Gastroesophageal sphincter (tissue), 4 donors: ENCODE results near the gene SERPINB5. TPM values are rescaled to one million over a fixed set of nuclear protein-coding genes. Genes with fewer than 3 reads are reported as not detected.

Experiments
- ATAC-seq: fragments of 150-250 bp; one replicate; pipeline ENCODE4 v1.9.1; 2016; ENCODE audit warnings: mild to moderate bottlenecking, moderate library complexity
- H3K27ac ChIP-seq, 4 donors: fragments of 200-600 bp; sonication (generic) in 3 of 4; 1 replicate in 3 of 4; 2 replicates in 1 of 4; pipeline ENCODE4 v1.5.1; 2016 to 2019
- H3K27me3 ChIP-seq: fragments of 200-600 bp; sonication (generic); one replicate; pipeline ENCODE4 v1.5.1; 2019
- H3K36me3 ChIP-seq, 2 donors: fragments of 200-600 bp; sonication (generic); one replicate each; pipeline ENCODE4 v1.5.1; 2019; ENCODE audit warnings: control low read depth in 1 of 2
- H3K4me1 ChIP-seq, 3 donors: fragments of 200-600 bp; sonication (generic); 1 replicate in 2 of 3; 2 replicates in 1 of 3; pipeline ENCODE4 v1.5.1; 2016 to 2019; ENCODE audit warnings: control low read depth in 2 of 3
- H3K4me3 ChIP-seq, 2 donors: fragments of 200-600 bp; sonication (generic); one replicate each; pipeline ENCODE4 v1.5.1; 2019; ENCODE audit warnings: mild to moderate bottlenecking in 1 of 2, moderate library complexity in 1 of 2
- H3K9me3 ChIP-seq, 3 donors: fragments of 200-600 bp; sonication (generic); one replicate each; pipeline ENCODE4 v1.5.1; 2017 to 2019; ENCODE audit warnings: control low read depth in 2 of 3
- EP300 ChIP-seq: sonication (generic); formaldehyde crosslinking; IDR thresholded peaks from one replicate; pipeline ENCODE4 v1.6.1; 2017; ENCODE audit warnings: antibody characterized with exemption, mild to moderate bottlenecking
- POLR2A ChIP-seq, 2 donors: fragments of 450-650 bp; IDR thresholded peaks; one replicate each; pipeline ENCODE4 v1.6.1; 2017; ENCODE audit warnings: antibody characterized with exemption in 2 of 2, mild to moderate bottlenecking in 2 of 2, moderate library complexity in 1 of 2
- POLR2AphosphoS5 ChIP-seq: sonication (generic); formaldehyde crosslinking; IDR thresholded peaks from one replicate; pipeline ENCODE4 v1.6.1; 2017; ENCODE audit warnings: antibody characterized with exemption
- WGBS, 2 donors: methylation state at CpG; one replicate each; pipeline ENCODE4 v1.1.5; 2018; ENCODE audit warnings: low coverage in 1 of 2; 5-methylcytosine and 5-hydroxymethylcytosine counted together
- total RNA-seq, 4 donors: library from RNA; depleted of rRNA; stranded (reverse); fragments of >200 nt; gene quantifications; one replicate each; pipeline ENCODE4 v1.1.0, GENCODE V29; 2016
- TF ChIP-seq, protein P1 (sequence below), 4 experiments: fragments of 200-600 bp in 2 of 4; fragments of 450-650 bp in 2 of 4; sonication (generic) in 1 of 4; IDR thresholded peaks; one replicate each; pipeline ENCODE4 v1.5.1; 2017 to 2019; ENCODE audit warnings: antibody characterized with exemption in 4 of 4, mild to moderate bottlenecking in 2 of 4, moderate library complexity in 2 of 4

Gene SERPINB5
- total RNA-seq, 4 donors from 2014 or later = 0.13 to 11.5 (median 1.1) TPM; not detected in 1

- H3K4me3 ChIP-seq = no peak overlapping the region
- H3K4me1 ChIP-seq = peaks cover 0 to 4% (median 4%) of the 10 kb centered on the region in 3 donors
- 84 to 100% methylated on average over 3 of the region's 3 CpGs for WGBS, 2 donors
- no peak for ATAC-seq
- no peaks in the 10 kb centered on the region for H3K36me3 ChIP-seq
- H3K27me3 ChIP-seq = no peaks in the 10 kb centered on the region
- TF ChIP-seq, protein P1, sequence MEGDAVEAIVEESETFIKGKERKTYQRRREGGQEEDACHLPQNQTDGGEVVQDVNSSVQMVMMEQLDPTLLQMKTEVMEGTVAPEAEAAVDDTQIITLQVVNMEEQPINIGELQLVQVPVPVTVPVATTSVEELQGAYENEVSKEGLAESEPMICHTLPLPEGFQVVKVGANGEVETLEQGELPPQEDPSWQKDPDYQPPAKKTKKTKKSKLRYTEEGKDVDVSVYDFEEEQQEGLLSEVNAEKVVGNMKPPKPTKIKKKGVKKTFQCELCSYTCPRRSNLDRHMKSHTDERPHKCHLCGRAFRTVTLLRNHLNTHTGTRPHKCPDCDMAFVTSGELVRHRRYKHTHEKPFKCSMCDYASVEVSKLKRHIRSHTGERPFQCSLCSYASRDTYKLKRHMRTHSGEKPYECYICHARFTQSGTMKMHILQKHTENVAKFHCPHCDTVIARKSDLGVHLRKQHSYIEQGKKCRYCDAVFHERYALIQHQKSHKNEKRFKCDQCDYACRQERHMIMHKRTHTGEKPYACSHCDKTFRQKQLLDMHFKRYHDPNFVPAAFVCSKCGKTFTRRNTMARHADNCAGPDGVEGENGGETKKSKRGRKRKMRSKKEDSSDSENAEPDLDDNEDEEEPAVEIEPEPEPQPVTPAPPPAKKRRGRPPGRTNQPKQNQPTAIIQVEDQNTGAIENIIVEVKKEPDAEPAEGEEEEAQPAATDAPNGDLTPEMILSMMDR (IDR thresholded peaks at IDR 0.05) = no peak
- no peak for TF ChIP-seq EP300
- no peak for TF ChIP-seq POLR2A (IDR thresholded peaks at IDR 0.05)
- TF ChIP-seq POLR2AphosphoS5 = no peak
- no peaks in the 10 kb centered on the region for H3K9me3 ChIP-seq
- H3K27ac ChIP-seq = no peak overlapping the region
Measured at GRCh38 chr18:63551769-63552168, 75.0 kb downstream of the SERPINB5 start.

- Histone ChIP-seq H3K4me1 (peaks cover 0 to 4% (median 4%) of the 10 kb centered on the region in 3 donors), H3K36me3 (no peaks in the 10 kb centered on the region), H3K27me3 (no peaks in the 10 kb centered on the region), H3K27ac (no peak overlapping the region), H3K9me3 (no peaks in the 10 kb centered on the region), H3K4me3 (no peak overlapping the region)
- TF ChIP-seq POLR2AphosphoS5 (no peak), POLR2A (IDR thresholded peaks at IDR 0.05) (no peak), EP300 (no peak)
- TF ChIP-seq, protein P1 (IDR thresholded peaks at IDR 0.05) = no peak
- 75 to 81% methylated on average over 2 of the region's 2 CpGs for WGBS, 2 donors
- ATAC-seq = no peak
Measured at GRCh38 chr18:63552581-63552980, 75.8 kb downstream of the SERPINB5 start.

- no peak overlapping the region for H3K27ac ChIP-seq
- H3K4me1 ChIP-seq = peaks cover 0 to 4% (median 4%) of the 10 kb centered on the region in 3 donors
- ATAC-seq = peak; percentile 77
- no peaks in the 10 kb centered on the region for H3K27me3 ChIP-seq
- no peak for TF ChIP-seq POLR2A (IDR thresholded peaks at IDR 0.05)
- TF ChIP-seq POLR2AphosphoS5 = no peak
- WGBS, 2 donors = 7 to 9% methylated on average over 1 of the region's 1 CpG
- no peak overlapping the region for H3K4me3 ChIP-seq
- no peaks in the 10 kb centered on the region for H3K9me3 ChIP-seq
- no peaks in the 10 kb centered on the region for H3K36me3 ChIP-seq
Measured at GRCh38 chr18:63553081-63553480, 76.3 kb downstream of the SERPINB5 start.

Other genes with a start within 250 kb of the SERPINB5 start
- 10 to 100 TPM; 31.2 to 41.7 (median 32.7) TPM for gene BCL2, start 157.2 kb upstream of the SERPINB5 start, total RNA-seq
- 10 to 100 TPM; 36.9 to 67.3 (median 51.2) TPM for gene KDSR, start 109.8 kb upstream of the SERPINB5 start, total RNA-seq
- gene VPS4B, start 54.5 kb upstream of the SERPINB5 start, total RNA-seq = 10 to 100 TPM; 32.3 to 48.0 (median 33.0) TPM
- not detected for gene SERPINB12, start 65.4 kb downstream of the SERPINB5 start, total RNA-seq
- 1 to 10 TPM in 2 of 4 donors, under 1 TPM in 2; 0.13 to 7.0 (median 0.97) TPM for gene SERPINB13, start 110.4 kb downstream of the SERPINB5 start, total RNA-seq
- 10 to 100 TPM in 1 of 4 donors, 1 to 10 TPM in 1, not detected in 2; 1.9 to 23.5 TPM for gene SERPINB4, start 167.3 kb downstream of the SERPINB5 start, total RNA-seq
- gene SERPINB3, start 184.9 kb downstream of the SERPINB5 start, total RNA-seq = 10 to 100 TPM in 1 of 4 donors, 1 to 10 TPM in 1, under 1 TPM in 2; 0.35 to 70.3 (median 2.1) TPM
- not detected for gene SERPINB11, start 226.0 kb downstream of the SERPINB5 start, total RNA-seq